Testis (tissue), 2 donors: ENCODE data around the gene PHYH.

Experiments used
- CTCF ChIP-seq, 3 experiments: fragments of 450-650 bp in 2 of 3; fragments of 200-600 bp in 1 of 3; sonication (generic) in 1 of 3; IDR thresholded peaks; one replicate each; pipeline ENCODE4 v1.5.1; 2016 to 2019; ENCODE audit warnings: antibody characterized with exemption in 3 of 3, mild to moderate bottlenecking in 2 of 3, moderate library complexity in 1 of 3
- POLR2A ChIP-seq: fragments of 450-650 bp; IDR thresholded peaks from one replicate; pipeline ENCODE4 v1.6.1; 2017; ENCODE audit warnings: antibody characterized with exemption, mild to moderate bottlenecking, moderate library complexity

GRCh38 chr10:13319166-13319565 is 19.3 kb upstream of the PHYH start:
- TF ChIP-seq CTCF (IDR thresholded peaks at IDR 0.05) (no peak), POLR2A (no peak)
